Fibroblast of mammary gland (primary cell): ENCODE measurements around the gene TNS1.

ENCODE experiments used
- DNase-seq: peaks from one replicate; pipeline ENCODE4 v3.0.0-alpha.2; 2010; ENCODE audit warnings: low read depth
- H3K4me3 ChIP-seq: 2 replicates; pipeline ENCODE4 v1.5.1; 2011; ENCODE audit warnings: low read depth, mild to moderate bottlenecking, low read length, moderate library complexity; ENCODE audit not compliant: control insufficient read depth
- TF ChIP-seq, protein P1 (sequence below): conservative IDR thresholded peaks from 2 replicates; pipeline ENCODE4 v1.5.1; 2011; ENCODE audit warnings: low read depth, low read length, inconsistent platforms; ENCODE audit not compliant: control insufficient read depth, insufficient read depth

Gene TNS1

DNA sequence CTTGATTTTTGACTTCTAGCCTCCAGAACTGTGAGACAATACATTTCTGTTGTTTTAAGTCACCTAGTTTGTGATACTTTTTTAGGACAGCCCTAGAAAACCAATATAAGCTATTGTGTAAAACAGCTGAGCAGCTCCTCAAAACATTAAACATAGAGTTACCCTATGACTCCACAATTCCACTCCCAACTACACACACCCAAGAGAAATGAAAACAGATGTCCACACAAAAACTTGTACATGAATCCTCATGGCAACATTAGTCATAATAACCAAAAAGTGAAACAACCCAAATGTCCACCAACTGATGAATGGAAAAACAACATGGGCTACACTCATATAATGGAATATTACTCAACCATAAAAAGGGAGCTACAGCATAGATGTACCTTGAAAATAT, 32.6 kb downstream of the TNS1 start:
- no peak overlapping the region for H3K4me3 ChIP-seq
- TF ChIP-seq, protein P1, sequence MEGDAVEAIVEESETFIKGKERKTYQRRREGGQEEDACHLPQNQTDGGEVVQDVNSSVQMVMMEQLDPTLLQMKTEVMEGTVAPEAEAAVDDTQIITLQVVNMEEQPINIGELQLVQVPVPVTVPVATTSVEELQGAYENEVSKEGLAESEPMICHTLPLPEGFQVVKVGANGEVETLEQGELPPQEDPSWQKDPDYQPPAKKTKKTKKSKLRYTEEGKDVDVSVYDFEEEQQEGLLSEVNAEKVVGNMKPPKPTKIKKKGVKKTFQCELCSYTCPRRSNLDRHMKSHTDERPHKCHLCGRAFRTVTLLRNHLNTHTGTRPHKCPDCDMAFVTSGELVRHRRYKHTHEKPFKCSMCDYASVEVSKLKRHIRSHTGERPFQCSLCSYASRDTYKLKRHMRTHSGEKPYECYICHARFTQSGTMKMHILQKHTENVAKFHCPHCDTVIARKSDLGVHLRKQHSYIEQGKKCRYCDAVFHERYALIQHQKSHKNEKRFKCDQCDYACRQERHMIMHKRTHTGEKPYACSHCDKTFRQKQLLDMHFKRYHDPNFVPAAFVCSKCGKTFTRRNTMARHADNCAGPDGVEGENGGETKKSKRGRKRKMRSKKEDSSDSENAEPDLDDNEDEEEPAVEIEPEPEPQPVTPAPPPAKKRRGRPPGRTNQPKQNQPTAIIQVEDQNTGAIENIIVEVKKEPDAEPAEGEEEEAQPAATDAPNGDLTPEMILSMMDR, result no peak
- peak; percentile 76 for DNase-seq

DNA sequence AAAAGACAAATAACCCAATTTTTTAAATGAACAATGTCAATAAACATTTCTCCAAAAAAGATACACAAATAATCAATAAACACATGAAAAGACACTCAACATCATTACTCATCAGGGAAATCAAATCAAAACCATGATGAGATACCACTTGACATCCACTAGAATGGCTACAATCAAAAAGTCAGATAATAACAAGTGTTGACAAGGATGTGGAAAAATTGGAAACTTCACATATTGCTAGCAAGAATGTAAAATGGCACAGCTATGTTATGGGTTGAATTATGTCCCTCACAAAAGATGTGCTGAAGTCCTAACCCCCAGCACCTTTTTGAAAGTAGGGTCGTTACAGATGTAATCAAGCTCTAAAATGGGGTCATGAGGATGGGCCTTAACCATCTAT, 33.2 kb downstream of the TNS1 start:
- TF ChIP-seq, protein P1, result no peak
- no peak for DNase-seq
- no peak overlapping the region for H3K4me3 ChIP-seq

GRCh38 chr2:217968023-217968422, 34.8 kb downstream of the TNS1 start:
- TF ChIP-seq, protein P1, result no peak
- DNase-seq, result no peak
- H3K4me3 ChIP-seq, result no peak overlapping the region

GRCh38 chr2:217966423-217967070, 36.2 kb downstream of the TNS1 start:
- TF ChIP-seq, protein P1, result no peak
- H3K4me3 ChIP-seq, result no peak overlapping the region
- DNase-seq, result peak; percentile 15

- H3K4me3 ChIP-seq, result no peak overlapping the region
- TF ChIP-seq, protein P1, result no peak
- DNase-seq, result no peak
Observed at GRCh38 chr2:217964275-217965161, 38.3 kb downstream of the TNS1 start.

DNA sequence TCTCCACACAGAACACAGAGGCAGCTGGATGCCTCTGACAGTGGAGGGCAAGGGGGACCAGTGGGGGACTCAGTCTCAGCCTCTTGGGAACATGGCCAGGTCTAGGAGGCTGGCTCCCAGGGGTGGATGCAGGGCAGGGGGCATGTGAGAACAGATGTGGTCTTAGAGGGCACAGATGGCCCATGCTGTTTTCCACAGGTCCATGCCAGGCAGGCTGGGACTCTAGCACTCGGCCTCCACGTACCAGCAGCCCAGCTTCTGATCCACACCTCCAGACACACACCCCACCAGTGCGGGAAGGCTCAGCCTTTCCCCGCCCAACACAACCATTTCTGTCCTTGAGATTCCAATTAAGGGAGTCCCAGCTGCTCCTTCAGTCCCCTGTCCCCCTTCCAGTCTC, 42.4 kb downstream of the TNS1 start:
- TF ChIP-seq, protein P1, result no peak
- DNase-seq, result no peak
- H3K4me3 ChIP-seq, result no peak overlapping the region
